ENCODE results near the gene CHRNA9. TPM values are rescaled to one million over a fixed set of nuclear protein-coding genes. Genes with fewer than 3 reads are reported as not detected.
"Not testable (repeated sequence)": the region's sequence is repeated elsewhere in the genome, so short reads cannot be mapped to it uniquely, and the experiment has no call there.

CHRNA9 gene
- total RNA-seq, 1 donor from 2014 or later, result not detected

GRCh38 chr4:40388239-40388638, 53.1 kb downstream of the CHRNA9 start:
- Histone ChIP-seq H3K36me3 (no peaks in the 10 kb centered on the region), H3K4me3 (no peak overlapping the region), H3K4me1 (no peaks in the 10 kb centered on the region), H3K27ac (no peak overlapping the region), H3K27me3 (no peaks in the 10 kb centered on the region), H3K9me3 (no peaks in the 10 kb centered on the region)
- no peak for DNase-seq (ENCODE audit: extremely low spot score in 2 of 2)
- intact Hi-C loops (cut with DNase I), result no loop called here
- TF ChIP-seq POLR2AphosphoS5 (IDR thresholded peaks at IDR 0.05; ENCODE audit: insufficient read depth in 1 of 2, low read depth in 1 of 2) (no peak), POLR2A (IDR thresholded peaks at IDR 0.05) (no peak), CTCF (IDR thresholded peaks at IDR 0.05) (no peak)

- H3K27me3 ChIP-seq, result no peaks in the 10 kb centered on the region
- H3K27ac ChIP-seq, result no peak overlapping the region
- H3K9me3 ChIP-seq, result no peaks in the 10 kb centered on the region
- TF ChIP-seq CTCF (IDR thresholded peaks at IDR 0.05), result no peak
- no peak for TF ChIP-seq POLR2A (IDR thresholded peaks at IDR 0.05)
- TF ChIP-seq POLR2AphosphoS5 (IDR thresholded peaks at IDR 0.05; ENCODE audit: insufficient read depth in 1 of 2, low read depth in 1 of 2), result no peak
- DNase-seq (ENCODE audit: extremely low spot score in 2 of 2), result no peak
- intact Hi-C loops (cut with DNase I), result loop anchor here (1.0 kb wide), 1 partner anchor 13 kb away; no protein-coding TSS in a partner anchor
- H3K4me1 ChIP-seq, result no peaks in the 10 kb centered on the region
- H3K36me3 ChIP-seq, result no peaks in the 10 kb centered on the region
- no peak overlapping the region for H3K4me3 ChIP-seq
Measured at GRCh38 chr4:40389986-40390385, 54.9 kb downstream of the CHRNA9 start.

GRCh38 chr4:40392241-40392640, 57.1 kb downstream of the CHRNA9 start:
- H3K27ac ChIP-seq; H3K27me3 ChIP-seq; DNase-seq (ENCODE audit: extremely low spot score in 2 of 2); intact Hi-C loops (cut with DNase I); H3K4me3 ChIP-seq; H3K9me3 ChIP-seq; H3K36me3 ChIP-seq: not testable (repeated sequence)
- peaks cover 14% of the 10 kb centered on the region for H3K4me1 ChIP-seq

GRCh38 chr4:40394236-40394635, 59.1 kb downstream of the CHRNA9 start:
- H3K27me3 ChIP-seq, result no peaks in the 10 kb centered on the region
- intact Hi-C loops (cut with DNase I), result no loop called here
- H3K9me3 ChIP-seq, result no peaks in the 10 kb centered on the region
- no peak for DNase-seq (ENCODE audit: extremely low spot score in 2 of 2)
- no peak overlapping the region for H3K4me3 ChIP-seq
- no peaks in the 10 kb centered on the region for H3K36me3 ChIP-seq
- TF ChIP-seq CTCF (IDR thresholded peaks at IDR 0.05) (no peak), POLR2A (IDR thresholded peaks at IDR 0.05) (no peak), POLR2AphosphoS5 (IDR thresholded peaks at IDR 0.05; ENCODE audit: insufficient read depth in 1 of 2, low read depth in 1 of 2) (no peak)
- H3K27ac ChIP-seq, result no peak overlapping the region
- peaks cover 14% of the 10 kb centered on the region for H3K4me1 ChIP-seq

- H3K27ac ChIP-seq, result no peak overlapping the region
- TF ChIP-seq POLR2A (IDR thresholded peaks at IDR 0.05) (no peak), POLR2AphosphoS5 (IDR thresholded peaks at IDR 0.05; ENCODE audit: insufficient read depth in 1 of 2, low read depth in 1 of 2) (no peak), CTCF (IDR thresholded peaks at IDR 0.05) (no peak)
Measured at GRCh38 chr4:40395166-40395900, 60.2 kb downstream of the CHRNA9 start.

More at GRCh38 chr4:40395166-40395900, 60.2 kb downstream of the CHRNA9 start:
- intact Hi-C loops (cut with DNase I), result no loop called here
- Histone ChIP-seq H3K4me1 (peaks cover 21% of the 10 kb centered on the region), H3K36me3 (no peaks in the 10 kb centered on the region), H3K4me3 (no peak overlapping the region), H3K9me3 (no peaks in the 10 kb centered on the region), H3K27me3 (no peaks in the 10 kb centered on the region)
- DNase-seq (ENCODE audit: extremely low spot score in 2 of 2), result no peak

Data from vagina (tissue), 2 donors.